Measurements from ENCODE around the gene GNAT1.

Gene GNAT1

DNA sequence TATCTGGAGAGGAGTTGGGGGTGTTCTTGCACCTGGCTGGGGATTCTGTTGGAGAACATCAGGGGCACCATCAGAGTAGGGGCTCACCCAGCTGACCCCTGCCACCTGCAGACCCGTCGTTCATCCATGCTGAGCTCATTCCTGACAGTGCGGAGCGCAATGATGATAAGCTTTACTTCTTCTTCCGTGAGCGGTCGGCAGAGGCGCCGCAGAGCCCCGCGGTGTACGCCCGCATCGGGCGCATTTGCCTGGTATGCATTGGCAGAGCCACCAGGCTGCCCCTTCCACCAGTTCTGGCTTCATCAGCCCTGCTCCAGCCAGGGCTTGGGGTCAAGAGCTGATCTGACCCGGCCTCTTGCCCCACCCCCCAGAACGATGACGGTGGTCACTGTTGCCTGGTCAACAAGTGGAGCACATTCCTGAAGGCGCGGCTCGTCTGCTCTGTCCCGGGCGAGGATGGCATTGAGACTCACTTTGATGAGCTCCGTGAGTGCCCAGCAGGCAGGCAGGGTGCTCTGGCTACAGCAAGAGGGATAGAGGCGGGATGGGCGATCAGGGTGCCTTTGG is 8.8 kb upstream of the GNAT1 start:
- DNase-seq: no peak

GRCh38 chr3:50183755-50184154 is 7.7 kb upstream of the GNAT1 start:
- no peak for DNase-seq

DNA sequence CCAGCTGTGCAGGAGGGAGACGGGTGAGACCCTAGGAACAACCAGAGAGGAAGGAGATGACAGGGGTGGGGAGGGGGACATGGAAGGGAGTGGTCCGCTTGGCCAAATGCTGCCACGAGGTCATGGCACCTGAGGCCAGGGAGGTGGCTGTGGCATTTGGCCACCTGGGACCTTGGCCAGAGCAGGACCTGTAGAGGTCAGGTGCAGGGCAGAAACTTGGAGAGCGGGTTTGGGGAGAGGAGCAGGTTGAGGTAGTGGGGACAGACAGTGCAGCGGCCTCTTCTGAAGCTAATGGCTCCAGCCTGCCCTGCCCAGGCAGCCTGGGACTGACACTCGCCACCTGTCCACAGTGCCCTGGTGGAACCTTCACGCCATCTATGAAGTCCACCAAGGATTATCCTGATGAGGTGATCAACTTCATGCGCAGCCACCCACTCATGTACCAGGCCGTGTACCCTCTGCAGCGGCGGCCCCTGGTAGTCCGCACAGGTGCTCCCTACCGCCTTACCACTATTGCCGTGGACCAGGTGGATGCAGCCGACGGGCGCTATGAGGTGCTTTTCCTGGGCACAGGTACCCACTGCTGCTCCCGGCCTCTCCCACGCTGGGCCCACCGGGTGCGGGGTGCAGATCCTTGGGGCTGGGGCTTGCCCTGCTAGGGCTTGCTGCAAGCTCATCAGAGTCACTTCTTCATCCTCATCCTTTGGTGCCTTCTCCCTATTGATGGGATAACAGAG is 7.0 kb upstream of the GNAT1 start:
- DNase-seq: no peak

DNA sequence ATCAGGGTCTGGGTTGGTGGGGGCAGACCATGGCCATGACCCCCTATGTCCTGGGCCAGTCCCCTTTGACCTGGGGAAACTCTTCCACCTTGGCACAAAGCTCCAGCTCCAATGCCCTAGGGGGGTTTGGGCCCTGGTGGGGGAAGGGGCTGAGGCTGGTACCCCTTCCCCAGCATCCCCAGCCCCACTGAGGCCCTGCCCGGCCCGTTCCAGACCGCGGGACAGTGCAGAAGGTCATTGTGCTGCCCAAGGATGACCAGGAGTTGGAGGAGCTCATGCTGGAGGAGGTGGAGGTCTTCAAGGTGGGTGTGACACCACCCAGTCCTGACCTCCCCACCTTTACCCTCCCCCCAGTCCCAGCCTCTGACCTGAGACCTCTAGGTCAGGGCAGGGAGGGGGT is 6.2 kb upstream of the GNAT1 start:
- no peak for DNase-seq

GRCh38 chr3:50186096-50186495 is 5.3 kb upstream of the GNAT1 start:
- DNase-seq: no peak

DNA sequence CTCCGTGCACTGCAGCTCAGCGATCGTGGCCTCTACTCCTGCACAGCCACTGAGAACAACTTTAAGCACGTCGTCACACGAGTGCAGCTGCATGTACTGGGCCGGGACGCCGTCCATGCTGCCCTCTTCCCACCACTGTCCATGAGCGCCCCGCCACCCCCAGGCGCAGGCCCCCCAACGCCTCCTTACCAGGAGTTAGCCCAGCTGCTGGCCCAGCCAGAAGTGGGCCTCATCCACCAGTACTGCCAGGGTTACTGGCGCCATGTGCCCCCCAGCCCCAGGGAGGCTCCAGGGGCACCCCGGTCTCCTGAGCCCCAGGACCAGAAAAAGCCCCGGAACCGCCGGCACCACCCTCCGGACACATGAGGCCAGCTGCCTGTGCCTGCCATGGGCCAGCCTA is 3.7 kb upstream of the GNAT1 start:
- no peak for DNase-seq

- DNase-seq: peak; percentile 31
Observed at GRCh38 chr3:50189274-50189673, 2.1 kb upstream of the GNAT1 start.

- DNase-seq: no peak
Observed at GRCh38 chr3:50189989-50190388, 1.4 kb upstream of the GNAT1 start.

- no peak for DNase-seq
Observed at GRCh38 chr3:50192124-50192523, 714 bp downstream of the GNAT1 start.

- DNase-seq: no peak
Observed at GRCh38 chr3:50192689-50193141, 1.3 kb downstream of the GNAT1 start.

DNA sequence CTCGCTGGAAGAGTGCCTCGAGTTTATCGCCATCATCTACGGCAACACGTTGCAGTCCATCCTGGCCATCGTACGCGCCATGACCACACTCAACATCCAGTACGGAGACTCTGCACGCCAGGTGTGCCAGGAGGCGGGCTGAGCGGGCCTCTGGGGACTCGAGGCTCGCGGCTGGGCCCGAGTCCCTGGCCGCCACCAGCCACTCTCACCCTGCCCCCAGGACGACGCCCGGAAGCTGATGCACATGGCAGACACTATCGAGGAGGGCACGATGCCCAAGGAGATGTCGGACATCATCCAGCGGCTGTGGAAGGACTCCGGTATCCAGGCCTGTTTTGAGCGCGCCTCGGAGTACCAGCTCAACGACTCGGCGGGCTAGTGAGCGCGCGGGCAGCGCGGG is 1.9 kb downstream of the GNAT1 start:
- DNase-seq: no peak

GRCh38 chr3:50193746-50194127 is 2.3 kb downstream of the GNAT1 start:
- no peak for DNase-seq

- DNase-seq: no peak
Observed at GRCh38 chr3:50194128-50194902, 2.9 kb downstream of the GNAT1 start.

- no peak for DNase-seq
Observed at GRCh38 chr3:50194903-50195500, 3.6 kb downstream of the GNAT1 start.

- DNase-seq: no peak
Observed at GRCh38 chr3:50195501-50196252, 4.3 kb downstream of the GNAT1 start.

DNA sequence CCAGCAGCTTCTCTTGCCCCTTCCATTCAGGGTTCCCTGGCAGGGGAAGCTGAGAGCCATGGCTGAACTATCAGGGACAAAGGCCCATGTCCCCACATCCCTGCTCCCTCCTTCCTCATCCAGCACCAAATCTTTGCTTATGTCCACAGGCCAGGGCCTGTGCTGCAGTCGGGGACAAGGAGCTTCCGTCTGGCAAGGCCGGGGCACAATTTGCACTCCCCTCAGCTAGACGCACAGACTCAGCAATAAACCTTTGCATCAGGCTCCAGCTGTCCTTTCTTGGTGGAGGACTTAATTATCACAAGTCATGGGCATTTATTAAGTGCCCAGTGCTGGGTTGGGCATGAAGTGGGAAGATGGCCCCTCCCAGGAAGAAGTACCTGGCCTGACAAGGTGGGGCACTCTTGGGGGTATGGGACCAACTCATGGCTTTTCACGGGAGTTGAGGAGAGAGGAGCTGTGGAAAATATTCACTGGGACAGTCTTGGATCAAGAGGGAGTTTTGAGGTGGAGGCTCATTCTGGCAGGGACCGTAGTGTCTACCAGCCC is 4.9 kb downstream of the GNAT1 start:
- DNase-seq: no peak

DNA sequence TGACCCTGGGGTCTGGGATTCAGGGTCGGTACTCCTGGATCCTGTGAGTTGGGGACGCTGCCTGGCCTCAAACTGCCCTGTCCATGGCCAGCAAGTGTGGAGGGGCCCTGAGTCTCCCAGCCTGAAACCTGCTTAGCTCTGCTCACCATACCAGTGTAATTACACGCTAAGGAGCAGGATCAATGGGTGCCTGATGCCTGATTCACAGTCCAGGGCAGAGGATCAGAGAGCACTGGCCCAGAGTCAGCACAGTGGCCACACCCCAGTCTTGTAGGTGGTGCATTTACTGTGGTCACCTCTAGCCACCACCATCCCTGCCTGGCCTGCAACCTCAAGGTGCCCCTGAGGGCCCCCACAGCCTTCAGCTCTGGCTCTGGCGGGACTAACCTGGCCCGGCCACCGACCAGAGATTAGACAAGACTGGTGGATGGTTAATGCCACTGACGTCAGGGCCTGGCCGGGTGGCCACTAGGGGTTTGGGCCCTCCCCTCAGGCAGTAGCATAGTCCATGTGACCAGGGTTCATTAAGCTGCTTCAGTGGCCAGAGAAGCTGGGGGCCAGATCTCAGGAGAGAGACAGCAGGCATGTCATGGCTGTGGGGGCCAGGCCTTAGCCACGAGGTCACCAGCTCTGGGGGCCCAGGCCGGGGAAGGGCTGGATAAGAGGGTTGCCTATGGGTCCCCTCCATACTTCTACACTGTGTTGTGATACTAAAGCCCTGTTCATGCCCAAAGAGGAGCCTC is 10.3 kb downstream of the GNAT1 start:
- DNase-seq: no peak

DNA sequence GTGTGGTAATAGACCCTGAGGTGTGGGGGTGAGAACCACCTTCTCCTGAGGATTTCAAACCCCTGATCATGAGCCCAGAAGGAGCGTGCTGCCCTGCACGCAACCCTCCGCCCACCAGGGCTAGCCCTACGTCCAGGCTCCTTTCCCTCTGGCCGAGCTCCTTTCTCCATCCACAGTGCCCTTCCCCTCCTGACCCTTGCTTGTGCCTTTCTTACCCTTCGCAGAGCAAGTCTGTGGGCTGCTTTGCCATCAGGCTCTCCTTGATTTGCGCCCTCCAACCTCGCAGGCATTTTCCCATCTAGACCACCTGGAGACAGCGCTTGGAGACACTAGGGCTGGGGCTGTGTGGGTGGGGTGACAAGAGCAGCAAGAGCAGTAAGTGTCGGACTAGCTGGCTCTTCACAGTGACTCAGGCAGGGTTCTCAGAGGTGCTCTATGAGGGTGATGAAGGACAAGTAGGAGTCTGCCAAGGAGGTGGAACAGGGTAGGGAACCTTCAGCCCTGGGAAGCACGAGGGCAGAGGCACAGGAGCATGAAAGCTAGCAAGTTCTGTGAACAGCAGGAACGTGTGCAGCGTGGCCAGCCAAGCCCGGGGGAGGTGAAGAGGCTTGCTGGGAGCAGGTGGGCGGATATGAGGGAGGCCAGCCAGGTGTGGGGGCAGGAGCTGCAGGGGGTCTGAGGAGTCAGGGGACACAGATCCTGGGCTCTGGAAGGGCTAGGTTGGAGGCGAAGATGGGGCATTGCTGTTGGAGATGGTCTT is 11.1 kb downstream of the GNAT1 start:
- no peak for DNase-seq

- DNase-seq: no peak
Observed at GRCh38 chr3:50203113-50203808, 11.9 kb downstream of the GNAT1 start.

Measured in NCI-H2107 (cell line).